Measurements from ENCODE around the gene C1orf159.
A peak's percentile ranks its signal among the peaks of the same experiment; 100 is the strongest.

The C1orf159 gene

DNA sequence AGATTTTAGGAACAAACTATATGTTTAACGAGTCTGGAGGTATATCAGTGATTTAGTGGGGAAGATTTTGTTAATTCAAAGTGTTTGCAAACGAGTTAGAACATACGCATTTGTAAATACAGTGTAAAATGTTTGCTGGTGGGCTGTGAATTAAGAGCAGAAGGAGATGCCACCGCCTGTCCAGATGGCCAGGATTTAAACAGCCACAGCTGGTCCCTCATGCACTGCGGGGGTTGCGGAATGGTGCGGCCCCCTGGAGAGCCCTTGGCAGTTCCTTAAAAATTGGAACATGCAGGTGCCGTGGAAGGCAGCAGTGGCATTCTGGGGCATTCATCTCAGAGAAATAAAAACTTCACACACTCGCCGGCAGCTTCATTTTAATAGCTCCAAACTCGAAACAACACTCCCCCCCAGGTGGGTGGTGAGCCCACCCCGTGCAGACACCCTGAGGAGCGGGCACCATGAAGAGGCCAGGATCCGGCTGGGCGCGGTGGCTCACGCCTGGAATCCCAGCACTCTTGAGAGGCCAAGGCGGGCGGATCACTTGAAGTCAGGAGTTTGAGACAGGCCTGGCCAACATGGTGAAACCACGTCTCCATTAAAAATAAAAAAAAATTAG, 3.5 kb upstream of the C1orf159 start:
- Histone ChIP-seq H3K4me3 (ENCODE audit: low read length) (no peak overlapping the region), H3K9me3 (ENCODE audit: control insufficient read depth, low read depth, low read length) (no peaks in the 10 kb centered on the region), H3K9ac (ENCODE audit: low read length) (no peak overlapping the region), H3K36me3 (ENCODE audit: control insufficient read depth, low read depth, low read length) (no peaks in the 10 kb centered on the region), H3K27me3 (ENCODE audit: control insufficient read depth, insufficient read depth, low read length) (peaks cover 44% of the 10 kb centered on the region), H3K27ac (ENCODE audit: low read length) (no peak overlapping the region), H3K4me1 (ENCODE audit: control insufficient read depth, low read depth, low read length) (peaks cover 4% of the 10 kb centered on the region)

- Histone ChIP-seq H3K9ac (ENCODE audit: low read length) (no peak overlapping the region), H3K27me3 (ENCODE audit: control insufficient read depth, insufficient read depth, low read length) (peaks cover 44% of the 10 kb centered on the region), H3K9me3 (ENCODE audit: control insufficient read depth, low read depth, low read length) (no peaks in the 10 kb centered on the region), H3K27ac (ENCODE audit: low read length) (no peak overlapping the region), H3K4me3 (ENCODE audit: low read length) (no peak overlapping the region), H3K4me1 (ENCODE audit: control insufficient read depth, low read depth, low read length) (peaks cover 4% of the 10 kb centered on the region), H3K36me3 (ENCODE audit: control insufficient read depth, low read depth, low read length) (no peaks in the 10 kb centered on the region)
Observed at GRCh38 chr1:1118876-1119220, 3.0 kb upstream of the C1orf159 start.

DNA sequence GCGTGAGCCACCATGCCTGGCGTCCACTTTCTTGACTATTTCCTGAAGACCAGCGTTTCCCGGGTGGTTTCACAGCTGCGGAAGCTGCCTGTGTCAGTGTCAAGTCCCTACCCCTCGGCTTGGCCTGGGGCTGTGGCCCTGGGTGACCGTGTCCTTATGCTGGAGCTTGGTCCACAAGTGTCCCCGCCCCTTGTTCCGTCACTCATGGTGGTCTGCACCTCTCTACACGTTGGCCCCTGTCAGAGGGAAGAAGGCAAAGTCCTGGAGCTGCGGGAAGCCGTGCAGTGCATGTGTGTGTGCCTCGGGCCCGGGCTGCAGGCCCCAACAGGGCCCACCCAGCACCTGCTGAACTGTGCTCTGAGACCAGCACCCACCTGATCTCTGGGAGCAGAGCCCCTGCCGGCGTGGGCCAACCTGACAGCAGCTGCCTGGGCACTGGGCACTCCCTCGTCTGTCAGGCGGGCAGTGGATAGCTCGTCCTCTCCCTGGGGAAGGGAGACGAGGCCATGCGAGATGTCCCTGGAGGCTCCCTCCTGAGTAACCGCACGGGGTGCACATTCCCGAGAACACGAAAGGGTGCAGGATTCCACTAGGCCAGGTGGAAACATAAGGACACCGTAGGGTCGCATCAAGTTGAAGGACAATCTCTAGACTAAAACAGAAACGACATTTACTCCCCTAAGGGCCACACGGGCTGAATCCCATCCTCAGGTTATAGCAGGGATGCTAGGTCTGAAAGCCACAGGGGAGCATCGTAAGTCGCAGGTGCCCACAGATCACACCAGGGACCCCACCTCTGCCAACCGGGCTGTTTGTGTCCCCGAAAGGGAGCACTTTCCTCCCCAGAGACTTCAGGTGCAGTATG, 2.4 kb upstream of the C1orf159 start:
- Histone ChIP-seq H3K36me3 (ENCODE audit: control insufficient read depth, low read depth, low read length) (no peaks in the 10 kb centered on the region), H3K4me1 (ENCODE audit: control insufficient read depth, low read depth, low read length) (peaks cover 4% of the 10 kb centered on the region), H3K4me3 (ENCODE audit: low read length) (no peak overlapping the region), H3K9me3 (ENCODE audit: control insufficient read depth, low read depth, low read length) (no peaks in the 10 kb centered on the region), H3K27ac (ENCODE audit: low read length) (no peak overlapping the region), H3K9ac (ENCODE audit: low read length) (no peak overlapping the region), H3K27me3 (ENCODE audit: control insufficient read depth, insufficient read depth, low read length) (peaks cover 44% of the 10 kb centered on the region)

DNA sequence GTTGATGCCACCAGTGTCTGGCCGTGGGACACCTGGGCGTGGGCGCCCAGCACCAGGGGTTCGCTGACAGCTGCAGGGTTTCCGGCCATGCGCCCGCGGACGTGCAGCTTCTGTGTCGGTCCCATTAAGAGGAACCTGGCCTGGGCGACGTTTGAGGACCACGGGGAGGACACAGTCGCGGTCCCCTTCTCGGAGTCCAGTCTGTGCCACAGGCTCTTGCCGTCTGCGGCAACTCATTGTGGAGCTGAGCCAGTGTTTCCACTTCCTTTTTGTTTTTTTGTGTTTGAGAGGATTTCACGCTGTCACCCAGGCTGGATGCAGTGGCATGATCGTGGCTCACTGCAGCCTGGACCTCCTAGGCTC, 1.6 kb upstream of the C1orf159 start:
- Histone ChIP-seq H3K27me3 (ENCODE audit: control insufficient read depth, insufficient read depth, low read length) (peaks cover 40% of the 10 kb centered on the region), H3K9me3 (ENCODE audit: control insufficient read depth, low read depth, low read length) (no peaks in the 10 kb centered on the region), H3K4me3 (ENCODE audit: low read length) (no peak overlapping the region), H3K36me3 (ENCODE audit: control insufficient read depth, low read depth, low read length) (no peaks in the 10 kb centered on the region), H3K27ac (ENCODE audit: low read length) (no peak overlapping the region), H3K4me1 (ENCODE audit: control insufficient read depth, low read depth, low read length) (peaks cover 4% of the 10 kb centered on the region), H3K9ac (ENCODE audit: low read length) (no peak overlapping the region)

GRCh38 chr1:1116701-1117468, 996 bp upstream of the C1orf159 start:
- Histone ChIP-seq H3K27ac (ENCODE audit: low read length) (no peak overlapping the region), H3K4me1 (ENCODE audit: control insufficient read depth, low read depth, low read length) (peaks cover 4% of the 10 kb centered on the region), H3K9ac (ENCODE audit: low read length) (no peak overlapping the region)

GRCh38 chr1:1115136-1115785, 628 bp downstream of the C1orf159 start:
- H3K4me3 ChIP-seq (ENCODE audit: low read length), result peak overlapping the region; percentile 69
- H3K9ac ChIP-seq (ENCODE audit: low read length), result peak overlapping the region; percentile 28
- H3K27ac ChIP-seq (ENCODE audit: low read length), result no peak overlapping the region
- H3K36me3 ChIP-seq (ENCODE audit: control insufficient read depth, low read depth, low read length), result no peaks in the 10 kb centered on the region
- H3K9me3 ChIP-seq (ENCODE audit: control insufficient read depth, low read depth, low read length), result no peaks in the 10 kb centered on the region
- peaks cover 35% of the 10 kb centered on the region for H3K27me3 ChIP-seq (ENCODE audit: control insufficient read depth, insufficient read depth, low read length)
- peaks cover 4% of the 10 kb centered on the region for H3K4me1 ChIP-seq (ENCODE audit: control insufficient read depth, low read depth, low read length)

More at GRCh38 chr1:1116701-1117468, 996 bp upstream of the C1orf159 start:
- H3K4me3 ChIP-seq (ENCODE audit: low read length), result peak overlapping the region; percentile 46
- no peaks in the 10 kb centered on the region for H3K36me3 ChIP-seq (ENCODE audit: control insufficient read depth, low read depth, low read length)
- no peaks in the 10 kb centered on the region for H3K9me3 ChIP-seq (ENCODE audit: control insufficient read depth, low read depth, low read length)
- peaks cover 40% of the 10 kb centered on the region for H3K27me3 ChIP-seq (ENCODE audit: control insufficient read depth, insufficient read depth, low read length)

GRCh38 chr1:1114431-1114830, 1.5 kb downstream of the C1orf159 start:
- Histone ChIP-seq H3K27ac (ENCODE audit: low read length) (no peak overlapping the region), H3K4me1 (ENCODE audit: control insufficient read depth, low read depth, low read length) (peaks cover 4% of the 10 kb centered on the region), H3K4me3 (ENCODE audit: low read length) (peak overlapping the region; percentile 69), H3K9ac (ENCODE audit: low read length) (no peak overlapping the region), H3K27me3 (ENCODE audit: control insufficient read depth, insufficient read depth, low read length) (peaks cover 34% of the 10 kb centered on the region), H3K36me3 (ENCODE audit: control insufficient read depth, low read depth, low read length) (no peaks in the 10 kb centered on the region), H3K9me3 (ENCODE audit: control insufficient read depth, low read depth, low read length) (no peaks in the 10 kb centered on the region)

GRCh38 chr1:1112237-1112985, 3.5 kb downstream of the C1orf159 start:
- no peaks in the 10 kb centered on the region for H3K36me3 ChIP-seq (ENCODE audit: control insufficient read depth, low read depth, low read length)
- H3K4me1 ChIP-seq (ENCODE audit: control insufficient read depth, low read depth, low read length), result peaks cover 4% of the 10 kb centered on the region
- no peaks in the 10 kb centered on the region for H3K9me3 ChIP-seq (ENCODE audit: control insufficient read depth, low read depth, low read length)
- H3K27ac ChIP-seq (ENCODE audit: low read length), result no peak overlapping the region
- no peak overlapping the region for H3K9ac ChIP-seq (ENCODE audit: low read length)
- H3K4me3 ChIP-seq (ENCODE audit: low read length), result no peak overlapping the region
- H3K27me3 ChIP-seq (ENCODE audit: control insufficient read depth, insufficient read depth, low read length), result peaks cover 14% of the 10 kb centered on the region

GRCh38 chr1:1111516-1112236, 4.2 kb downstream of the C1orf159 start:
- peaks cover 4% of the 10 kb centered on the region for H3K4me1 ChIP-seq (ENCODE audit: control insufficient read depth, low read depth, low read length)
- no peak overlapping the region for H3K4me3 ChIP-seq (ENCODE audit: low read length)
- H3K36me3 ChIP-seq (ENCODE audit: control insufficient read depth, low read depth, low read length), result no peaks in the 10 kb centered on the region
- H3K27me3 ChIP-seq (ENCODE audit: control insufficient read depth, insufficient read depth, low read length), result peaks cover 8% of the 10 kb centered on the region
- no peak overlapping the region for H3K27ac ChIP-seq (ENCODE audit: low read length)
- no peak overlapping the region for H3K9ac ChIP-seq (ENCODE audit: low read length)
- no peaks in the 10 kb centered on the region for H3K9me3 ChIP-seq (ENCODE audit: control insufficient read depth, low read depth, low read length)

DNA sequence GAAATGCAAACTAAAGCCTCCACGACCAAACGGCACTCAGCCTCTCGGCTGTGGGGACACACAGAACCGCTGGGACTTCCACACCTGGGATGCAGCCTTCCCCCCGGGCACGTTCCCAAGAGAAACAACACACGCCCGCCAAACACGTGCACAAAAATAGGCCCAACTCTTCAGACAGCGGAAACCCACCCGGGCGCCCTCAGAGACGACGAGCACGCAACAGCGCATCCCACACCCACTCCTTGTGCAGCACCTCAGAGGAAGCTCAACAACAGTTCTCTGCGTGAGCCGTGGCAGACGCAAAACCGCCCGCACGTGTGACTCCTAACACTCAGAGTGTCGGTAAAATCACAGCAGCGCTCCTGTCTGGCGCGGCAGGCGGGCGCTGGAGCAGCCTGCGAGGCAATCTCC, 5.3 kb downstream of the C1orf159 start:
- no peak overlapping the region for H3K9ac ChIP-seq (ENCODE audit: low read length)

More for the DNA sequence above, 5.3 kb downstream of the C1orf159 start:
- H3K4me1 ChIP-seq (ENCODE audit: control insufficient read depth, low read depth, low read length), result peaks cover 4% of the 10 kb centered on the region
- no peak overlapping the region for H3K27ac ChIP-seq (ENCODE audit: low read length)
- peaks cover 6% of the 10 kb centered on the region for H3K27me3 ChIP-seq (ENCODE audit: control insufficient read depth, insufficient read depth, low read length)
- H3K4me3 ChIP-seq (ENCODE audit: low read length), result no peak overlapping the region
- peaks cover 3% of the 10 kb centered on the region for H3K9me3 ChIP-seq (ENCODE audit: control insufficient read depth, low read depth, low read length)
- no peaks in the 10 kb centered on the region for H3K36me3 ChIP-seq (ENCODE audit: control insufficient read depth, low read depth, low read length)
